Pancreas (tissue), 10 donors: ENCODE measurements around the gene LINGO4. TPM values are rescaled to one million over a fixed set of nuclear protein-coding genes. Genes with fewer than 3 reads are reported as not detected.

Experiments
- ATAC-seq, 4 donors: fragments of 200-7000 bp; cut with Tn5 transposase; one replicate each; pipeline versions ENCODE4 v1.8.0 to v1.9.1; 2020; ENCODE audit warnings: mild to moderate bottlenecking in 4 of 4, moderate library complexity in 4 of 4
- DNase-seq, 6 donors: peaks; one replicate each; pipeline ENCODE4 v3.0.0-alpha.2; 2020
- FAIRE-seq: peaks from 2 replicates; lab custom pipeline; 2012; peaks lifted over from hg19 to GRCh38; lab: Jason Lieb, UNC
- H3K27ac ChIP-seq, 4 donors: fragments of 200-600 bp; sonication (generic); 1 replicate in 3 of 4; 2 replicates in 1 of 4; pipeline versions ENCODE4 v1.5.0 to v1.8.0; 2020
- H3K27me3 ChIP-seq, 4 donors: fragments of 200-600 bp; one replicate each; pipeline ENCODE4 v1.8.0; 2021
- H3K36me3 ChIP-seq, 3 donors: fragments of 200-600 bp; sonication (generic) in 1 of 3; one replicate each; pipeline versions ENCODE4 v1.5.0 to v1.8.0; 2020 to 2021
- H3K4me1 ChIP-seq, 3 donors: fragments of 200-600 bp; one replicate each; pipeline ENCODE4 v1.8.0; 2021
- H3K4me3 ChIP-seq, 4 donors: fragments of 200-600 bp; sonication (generic) in 2 of 4; one replicate each; pipeline versions ENCODE4 v1.5.0 to v1.8.0; 2020 to 2021
- H3K9me3 ChIP-seq, 4 donors: fragments of 200-600 bp; one replicate each; pipeline ENCODE4 v1.8.0; 2021
- WGBS, 2 donors: extraction: QIAGEN DNeasy Blood & Tissue Kit; methylation state at CpG; one replicate each; pipeline ENCODE4 v1.1.7; 2013; 5-methylcytosine and 5-hydroxymethylcytosine counted together
- intact Hi-C, 3 donors: fragments of 100-400 bp; cut with DNase I; formaldehyde crosslinking; loops; one replicate each; pipeline versions ENCODE4 v1.11.1 to v1.14.2; 2022
- polyA plus RNA-seq, 2 donors: library from polyadenylated mRNA; stranded (reverse); fragments of 200-250 nt; gene quantifications; one replicate each; pipeline ENCODE4 v1.2.3, GENCODE V29; 2013
- total RNA-seq, 6 donors: library from RNA; stranded (reverse); fragmentation: NEBNext Ultra II Directional in 4 of 6; extraction: Animal tissue kit (Norgen Biotek cat#: 25700) in 4 of 6; gene quantifications; one replicate each; pipeline versions ENCODE4 v1.2.1 to v1.2.4, GENCODE V29; 2021 to 2023
- TF ChIP-seq, protein P1 (sequence below), 4 donors: fragments of 200-600 bp; sonication (generic) in 3 of 4; IDR thresholded peaks; one replicate each; pipeline versions ENCODE4 v1.5.0 to v1.8.0; 2021; ENCODE audit warnings: antibody characterized with exemption in 4 of 4
- donor health status: healthy with polysubstance abuse.
- donor health status: DM: no; HTN: no; CAD: no; lungs with moderate emphysema.
- donor health status: DM: no; HTN: no; CAD: no.
- donor health status: control.
- donor health status: control.
- donor health status: Bipolar disorder and iron deficiency.
- donor health status: DM: yes; HTN: yes; CAD: no.
- donor health status: DM: no; HTN: no; CAD: no.
- donor health status: DM: no; HTN: no; CAD: no.
- donor health status: DM: yes; HTN: yes; CAD: no.

The LINGO4 gene
- total and polyA plus RNA-seq, 8 donors, result 0.15 to 0.89 (median 0.29) TPM

DNA sequence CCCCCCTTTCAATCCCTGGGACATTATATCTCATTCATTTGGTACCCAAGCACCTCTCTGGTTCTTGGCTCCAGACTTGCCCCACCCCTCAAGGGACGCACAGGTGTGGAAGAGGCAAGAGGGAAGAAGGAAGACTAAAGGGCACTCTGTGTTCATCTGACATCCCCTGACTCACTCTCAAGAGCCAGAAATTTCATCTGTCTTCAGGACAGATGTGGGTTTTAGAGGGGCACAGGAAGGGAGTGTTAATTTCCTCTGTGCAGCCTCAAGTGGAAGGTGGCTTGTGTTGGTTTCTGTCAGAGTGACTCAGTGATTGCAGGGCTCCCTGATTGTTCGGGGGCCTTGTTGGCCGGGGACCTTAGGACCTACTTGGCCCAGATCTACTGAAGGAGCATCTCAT lies 32.0 kb upstream of the LINGO4 start:
- ATAC-seq (no peak), FAIRE-seq (no peak), DNase-seq (no peak)
- H3K9me3 ChIP-seq, result no peaks in the 10 kb centered on the region
- no peaks in the 10 kb centered on the region for H3K36me3 ChIP-seq
- H3K27ac ChIP-seq, result peak overlapping the region; percentile 59 to 92 (median 84)
- no peaks in the 10 kb centered on the region for H3K27me3 ChIP-seq
- H3K4me3 ChIP-seq, result no peak overlapping the region
- 33 to 40% methylated on average over 3 of the region's 3 CpGs for WGBS, 2 donors
- TF ChIP-seq, protein P1, sequence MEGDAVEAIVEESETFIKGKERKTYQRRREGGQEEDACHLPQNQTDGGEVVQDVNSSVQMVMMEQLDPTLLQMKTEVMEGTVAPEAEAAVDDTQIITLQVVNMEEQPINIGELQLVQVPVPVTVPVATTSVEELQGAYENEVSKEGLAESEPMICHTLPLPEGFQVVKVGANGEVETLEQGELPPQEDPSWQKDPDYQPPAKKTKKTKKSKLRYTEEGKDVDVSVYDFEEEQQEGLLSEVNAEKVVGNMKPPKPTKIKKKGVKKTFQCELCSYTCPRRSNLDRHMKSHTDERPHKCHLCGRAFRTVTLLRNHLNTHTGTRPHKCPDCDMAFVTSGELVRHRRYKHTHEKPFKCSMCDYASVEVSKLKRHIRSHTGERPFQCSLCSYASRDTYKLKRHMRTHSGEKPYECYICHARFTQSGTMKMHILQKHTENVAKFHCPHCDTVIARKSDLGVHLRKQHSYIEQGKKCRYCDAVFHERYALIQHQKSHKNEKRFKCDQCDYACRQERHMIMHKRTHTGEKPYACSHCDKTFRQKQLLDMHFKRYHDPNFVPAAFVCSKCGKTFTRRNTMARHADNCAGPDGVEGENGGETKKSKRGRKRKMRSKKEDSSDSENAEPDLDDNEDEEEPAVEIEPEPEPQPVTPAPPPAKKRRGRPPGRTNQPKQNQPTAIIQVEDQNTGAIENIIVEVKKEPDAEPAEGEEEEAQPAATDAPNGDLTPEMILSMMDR (IDR thresholded peaks at IDR 0.05), result no peak
- intact Hi-C loops, result no loop called here
- H3K4me1 ChIP-seq, result peaks cover 38 to 46% (median 46%) of the 10 kb centered on the region in 3 donors

DNA sequence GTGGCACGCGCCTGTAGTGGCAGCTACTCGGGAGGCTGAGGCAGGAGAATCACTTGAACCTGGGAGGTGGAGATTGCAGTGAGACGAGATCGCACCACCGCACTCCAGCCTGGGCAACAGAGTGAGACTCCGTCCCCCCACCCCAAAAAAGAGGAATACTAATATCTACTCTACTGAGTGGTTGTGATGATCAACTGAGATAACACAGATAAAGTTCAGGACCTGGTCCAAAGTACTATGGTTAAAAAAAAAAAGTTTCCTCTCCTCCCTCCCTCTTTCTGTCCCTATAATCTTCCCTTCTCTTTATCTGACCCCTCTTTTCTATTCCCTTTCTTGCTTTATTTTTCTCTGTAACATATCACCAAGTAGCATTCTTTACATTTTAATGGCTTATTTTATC lies 30.4 kb upstream of the LINGO4 start:
- no peaks in the 10 kb centered on the region for H3K36me3 ChIP-seq
- no peak overlapping the region for H3K4me3 ChIP-seq
- intact Hi-C loops, result no loop called here
- H3K9me3 ChIP-seq, result no peaks in the 10 kb centered on the region
- FAIRE-seq (no peak), ATAC-seq (no peak), DNase-seq (no peak)
- peaks cover 39 to 46% (median 40%) of the 10 kb centered on the region in 3 donors for H3K4me1 ChIP-seq
- H3K27ac ChIP-seq, result peak overlapping the region; percentile 70 to 92 (median 82)
- TF ChIP-seq, protein P1 (IDR thresholded peaks at IDR 0.05), result no peak
- 90 to 91% methylated on average over 7 of the region's 7 CpGs for WGBS, 2 donors
- H3K27me3 ChIP-seq, result no peaks in the 10 kb centered on the region

- ATAC-seq (no peak), FAIRE-seq (no peak), DNase-seq (no peak)
- Histone ChIP-seq H3K27me3 (no peaks in the 10 kb centered on the region), H3K9me3 (no peaks in the 10 kb centered on the region), H3K27ac (no peak overlapping the region), H3K4me3 (no peak overlapping the region), H3K4me1 (peaks cover 42 to 51% (median 44%) of the 10 kb centered on the region in 3 donors), H3K36me3 (no peaks in the 10 kb centered on the region)
- TF ChIP-seq, protein P1 (IDR thresholded peaks at IDR 0.05), result no peak
- 37 to 39% methylated on average over 3 of the region's 3 CpGs for WGBS, 2 donors
- intact Hi-C loops, result no loop called here
Measured at GRCh38 chr1:151834239-151834638, 29.0 kb upstream of the LINGO4 start.

DNA sequence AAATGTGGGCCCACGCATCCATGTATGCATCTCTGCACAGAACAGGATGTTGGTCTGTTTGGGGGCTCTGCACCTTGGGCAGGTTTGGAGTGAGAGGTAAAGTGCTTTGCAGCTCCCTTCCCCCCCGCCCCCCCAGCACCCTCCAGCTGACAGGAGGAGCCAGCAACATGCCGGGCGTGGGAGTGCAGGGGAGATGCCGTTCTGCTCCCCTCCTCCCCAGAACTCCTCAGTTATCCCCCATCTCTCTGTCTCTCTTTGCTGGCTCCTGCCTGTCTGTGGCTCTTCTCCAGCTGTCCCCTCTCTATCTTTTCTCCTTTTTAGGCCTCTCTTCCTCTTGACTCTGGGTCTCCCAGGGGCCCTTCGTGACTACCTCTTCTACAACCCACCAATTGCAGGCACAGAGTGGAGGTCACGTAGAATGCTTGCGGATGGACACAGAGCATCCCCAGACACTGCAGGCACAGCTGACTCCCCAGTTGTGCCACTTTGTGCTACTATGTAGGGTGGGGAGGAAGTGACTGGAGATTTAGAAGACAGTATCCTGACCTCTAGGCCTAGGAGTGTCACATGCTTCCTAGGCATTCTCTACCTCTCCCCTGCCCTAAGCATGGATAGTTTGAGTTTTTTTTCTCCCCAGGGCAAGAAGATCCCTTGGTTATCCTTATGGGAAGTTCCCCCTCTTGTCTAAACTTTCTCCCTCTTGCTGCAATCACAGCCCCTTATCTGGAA lies 28.1 kb upstream of the LINGO4 start:
- ATAC-seq, result no peak
- Histone ChIP-seq H3K36me3 (peaks cover 0 to 3% (median 0%) of the 10 kb centered on the region in 3 donors), H3K27me3 (no peaks in the 10 kb centered on the region), H3K9me3 (no peaks in the 10 kb centered on the region), H3K4me1 (peaks cover 38 to 46% (median 40%) of the 10 kb centered on the region in 3 donors), H3K4me3 (peak overlapping the region in 2 of 4 donors; percentile 15 to 82), H3K27ac (peak overlapping the region; percentile 81 to 93 (median 86))
- TF ChIP-seq, protein P1 (IDR thresholded peaks at IDR 0.05), result no peak
- WGBS, 2 donors, result 51 to 55% methylated on average over 8 of the region's 8 CpGs
- intact Hi-C loops, result no loop called here
- no peak for FAIRE-seq
- DNase-seq, result no peak
